Spleen (tissue), 11 donors: ENCODE measurements around the gene GAB2. TPM values are rescaled to one million over a fixed set of nuclear protein-coding genes. Genes with fewer than 3 reads are reported as not detected.

Source experiments
- DNase-seq: peaks from one replicate; pipeline ENCODE4 v3.0.0-alpha.2; 2020
- H3K27ac ChIP-seq, 8 donors: fragments of 200-600 bp; sonication (generic) in 7 of 8; 1 replicate in 4 of 8; 2 replicates in 4 of 8; pipeline versions ENCODE4 v1.5.0 to v1.8.0; 2016 to 2021; ENCODE audit warnings: inconsistent platforms in 4 of 8, mild to moderate bottlenecking in 4 of 8, moderate library complexity in 1 of 8
- H3K27me3 ChIP-seq, 7 donors: fragments of 200-600 bp; sonication (generic) in 6 of 7; replicated peaks in 1 of 7; 1 replicate in 4 of 7; 2 replicates in 3 of 7; pipeline versions ENCODE4 v1.5.0 to v1.8.0; 2016 to 2021; ENCODE audit warnings: inconsistent platforms in 3 of 7, mild to moderate bottlenecking in 1 of 7
- H3K36me3 ChIP-seq, 6 donors: fragments of 200-600 bp; sonication (generic) in 5 of 6; 1 replicate in 4 of 6; 2 replicates in 2 of 6; pipeline versions ENCODE4 v1.5.0 to v1.8.0; 2016 to 2021; ENCODE audit warnings: inconsistent platforms in 2 of 6
- H3K4me1 ChIP-seq, 6 donors: fragments of 200-600 bp; sonication (generic) in 5 of 6; 1 replicate in 3 of 6; 2 replicates in 3 of 6; pipeline versions ENCODE4 v1.5.0 to v1.8.0; 2016 to 2021; ENCODE audit warnings: inconsistent platforms in 3 of 6
- H3K4me3 ChIP-seq, 8 donors: fragments of 200-600 bp; sonication (generic) in 7 of 8; 1 replicate in 4 of 8; 2 replicates in 4 of 8; pipeline versions ENCODE4 v1.5.0 to v1.8.0; 2016 to 2021; ENCODE audit warnings: inconsistent platforms in 4 of 8, mild to moderate bottlenecking in 4 of 8, moderate library complexity in 2 of 8
- H3K9me3 ChIP-seq, 8 donors: fragments of 200-600 bp; sonication (generic) in 7 of 8; 1 replicate in 4 of 8; 2 replicates in 4 of 8; pipeline versions ENCODE4 v1.5.0 to v1.8.0; 2016 to 2021; ENCODE audit warnings: inconsistent platforms in 4 of 8
- CTCF ChIP-seq, 11 experiments: fragments of 200-600 bp in 7 of 11; fragments of 450-650 bp in 4 of 11; sonication (generic) in 4 of 11; IDR thresholded peaks in 8 of 11; conservative IDR thresholded peaks in 3 of 11; 1 replicate in 7 of 11; 2 replicates in 4 of 11; pipeline versions ENCODE4 v1.4.0 to v1.8.0; 2016 to 2021; ENCODE audit warnings: antibody characterized with exemption in 11 of 11, inconsistent platforms in 4 of 11, mild to moderate bottlenecking in 1 of 11
- POLR2A ChIP-seq, 3 donors: fragments of 450-650 bp; IDR thresholded peaks; one replicate each; pipeline ENCODE4 v1.5.1; 2017; ENCODE audit warnings: antibody characterized with exemption in 3 of 3, mild to moderate bottlenecking in 1 of 3
- POLR2AphosphoS5 ChIP-seq, 3 donors: sonication (generic); formaldehyde crosslinking; IDR thresholded peaks; one replicate each; pipeline ENCODE4 v1.5.1; 2017; ENCODE audit warnings: antibody characterized with exemption in 3 of 3
- WGBS, 5 donors: extraction: QIAGEN DNeasy Blood & Tissue Kit in 3 of 5; methylation state at CpG; one replicate each; pipeline versions ENCODE4 v1.1.5 to v1.1.7; 2013 to 2018; 5-methylcytosine and 5-hydroxymethylcytosine counted together
- intact Hi-C: fragments of 100-400 bp; cut with DNase I; formaldehyde crosslinking; loops from one replicate; pipeline ENCODE4 v1.15.0; 2023; ENCODE audit warnings: low total_unique reads
- polyA plus RNA-seq, 3 donors: library from polyadenylated mRNA; stranded (reverse); fragments of 200-250 nt; gene quantifications; one replicate each; pipeline ENCODE4 v1.2.1, GENCODE V29; 2013
- total RNA-seq, 7 donors: library from RNA; depleted of rRNA in 3 of 7; stranded (reverse); fragments of >200 nt in 3 of 7; fragmentation: NEBNext Ultra II Directional in 4 of 7; extraction: Animal tissue kit (Norgen Biotek cat#: 25700) in 4 of 7; gene quantifications; one replicate each; pipeline versions ENCODE4 v1.1.0 to v1.2.1, GENCODE V29; 2016 to 2021
- donor health status: healthy with polysubstance abuse.
- donor health status: DM: no; HTN: no; CAD: no; lungs with moderate emphysema.
- donor health status: DM: no; HTN: no; CAD: no.
- donor health status: Bipolar disorder and iron deficiency.
- donor health status: healthy.
- donor health status: DM: no; HTN: no; CAD: no.
- donor health status: DM: yes; HTN: yes; CAD: no.

The GAB2 gene
- total and polyA plus RNA-seq, 10 donors = 2.3 to 57.7 (median 47.0) TPM

- Histone ChIP-seq H3K36me3 (peaks cover 0 to 86% (median 27%) of the 10 kb centered on the region in 6 donors), H3K9me3 (no peaks in the 10 kb centered on the region), H3K4me1 (no peaks in the 10 kb centered on the region), H3K4me3 (no peak overlapping the region), H3K27me3 (no peaks in the 10 kb centered on the region), H3K27ac (no peak overlapping the region)
- no peak for DNase-seq
- peak in 1 of 3 donors; percentile 58 for TF ChIP-seq POLR2AphosphoS5 (IDR thresholded peaks at IDR 0.05)
- no peak for TF ChIP-seq POLR2A (IDR thresholded peaks at IDR 0.05)
- intact Hi-C loops = no loop called here
- WGBS, 5 donors = 84 to 91% (median 90%) methylated on average over 10 to 11 of the region's 11 CpGs
Observed at GRCh38 chr11:78212586-78213371, 204.8 kb downstream of the GAB2 start.

- H3K4me1 ChIP-seq = no peaks in the 10 kb centered on the region
- intact Hi-C loops = no loop called here
- no peak for DNase-seq
- H3K27ac ChIP-seq = no peak overlapping the region
- no peak overlapping the region for H3K4me3 ChIP-seq
- H3K9me3 ChIP-seq = no peaks in the 10 kb centered on the region
- H3K36me3 ChIP-seq = peaks cover 0 to 86% (median 27%) of the 10 kb centered on the region in 6 donors
- no peaks in the 10 kb centered on the region for H3K27me3 ChIP-seq
- TF ChIP-seq CTCF (IDR thresholded peaks at IDR 0.05 in 8 of 11, conservative IDR thresholded peaks at IDR 0.05 in 3 of 11) (no peak), POLR2AphosphoS5 (IDR thresholded peaks at IDR 0.05) (no peak), POLR2A (IDR thresholded peaks at IDR 0.05) (no peak)
- 93 to 95% (median 94%) methylated on average over 5 of the region's 5 CpGs for WGBS, 5 donors
Observed at GRCh38 chr11:78211565-78211964, 206.1 kb downstream of the GAB2 start.

- WGBS, 5 donors = 88 to 91% (median 89%) methylated on average over 16 to 31 of the region's 31 CpGs
- Histone ChIP-seq H3K36me3 (peaks cover 0 to 86% (median 21%) of the 10 kb centered on the region in 6 donors), H3K4me3 (no peak overlapping the region), H3K27me3 (no peaks in the 10 kb centered on the region), H3K9me3 (no peaks in the 10 kb centered on the region), H3K4me1 (no peaks in the 10 kb centered on the region), H3K27ac (no peak overlapping the region)
- TF ChIP-seq POLR2AphosphoS5 (IDR thresholded peaks at IDR 0.05) (peak; percentile 50 to 74 (median 51)), CTCF (IDR thresholded peaks at IDR 0.05 in 8 of 11, conservative IDR thresholded peaks at IDR 0.05 in 3 of 11) (no peak)
- intact Hi-C loops = no loop called here
- DNase-seq = peak; percentile 74
Observed at GRCh38 chr11:78210000-78210608, 207.5 kb downstream of the GAB2 start.

GRCh38 chr11:78209478-78209877, 208.1 kb downstream of the GAB2 start:
- Histone ChIP-seq H3K27me3 (no peaks in the 10 kb centered on the region), H3K27ac (no peak overlapping the region), H3K4me3 (no peak overlapping the region), H3K4me1 (no peaks in the 10 kb centered on the region), H3K36me3 (peaks cover 0 to 85% (median 18%) of the 10 kb centered on the region in 6 donors), H3K9me3 (no peaks in the 10 kb centered on the region)
- WGBS, 5 donors = 86 to 94% (median 92%) methylated on average over 15 to 18 of the region's 18 CpGs
- intact Hi-C loops = no loop called here
- no peak for TF ChIP-seq POLR2A (IDR thresholded peaks at IDR 0.05)
- TF ChIP-seq POLR2AphosphoS5 (IDR thresholded peaks at IDR 0.05) = no peak
- TF ChIP-seq CTCF (IDR thresholded peaks at IDR 0.05 in 8 of 11, conservative IDR thresholded peaks at IDR 0.05 in 3 of 11) = no peak
- peak; percentile 59 for DNase-seq
